IMR-90 (cell line): ENCODE data around the gene TRMT1L. TPM values are rescaled to one million over a fixed set of nuclear protein-coding genes. Genes with fewer than 3 reads are reported as not detected.

Experiments
- ATAC-seq: fragments of 200-7000 bp; cut with Tn5 transposase; 2 replicates; pipeline ENCODE4 v1.9.1; 2020; ENCODE audit warnings: low read depth, mild to moderate bottlenecking, moderate library complexity
- BruUV-seq: library from RNA; stranded (reverse); fragments of 400-500 nt; replicated peaks from 2 replicates; lab custom pipeline; 2021; lab: Mats Ljungman, UMichigan
- CTCF ChIA-PET: fragments of 300-600 bp; formaldehyde crosslinking; extraction: SDS; loops from one replicate; lab custom pipeline; 2021; ENCODE audit warnings: antibody characterized with exemption; lab: Yijun Ruan, JAX
- POLR2A ChIA-PET: fragments of 300-600 bp; sonication (Branson Sonifier 250); formaldehyde crosslinking; loops from one replicate; lab custom pipeline; 2022; ENCODE audit warnings: antibody characterized with exemption; ENCODE audit not compliant: unreplicated experiment; lab: Charles Lee
- DNase-seq: peaks from one replicate; pipeline ENCODE4 v3.0.0; 2013
- H2AFZ ChIP-seq: replicated peaks from 2 replicates; pipeline ENCODE3; 2013; ENCODE audit warnings: low read length, mild to moderate bottlenecking; ENCODE audit not compliant: poor library complexity
- H2AK5ac ChIP-seq: 2 replicates; pipeline ENCODE4 v1.6.1; 2013; ENCODE audit warnings: low read depth, low read length, inconsistent platforms
- H2AK9ac ChIP-seq: replicated peaks from 2 replicates; pipeline ENCODE3; 2013; ENCODE audit warnings: mild to moderate bottlenecking, low read depth, low read length, moderate library complexity; ENCODE audit not compliant: poor library complexity
- H2BK120ac ChIP-seq: 2 replicates; pipeline ENCODE4 v1.6.1; 2013; ENCODE audit warnings: low read depth, low read length, inconsistent platforms
- H2BK15ac ChIP-seq: 3 replicates; pipeline ENCODE4 v1.6.1; 2013; ENCODE audit warnings: low read depth, low read length, inconsistent platforms
- H2BK20ac ChIP-seq: 2 replicates; pipeline ENCODE4 v1.6.1; 2013; ENCODE audit warnings: low read depth, mild to moderate bottlenecking, inconsistent platforms, low read length, moderate library complexity
- H2BK5ac ChIP-seq: 2 replicates; pipeline ENCODE4 v1.6.1; 2013; ENCODE audit warnings: mild to moderate bottlenecking, low read depth, low read length, inconsistent platforms; ENCODE audit not compliant: poor library complexity, severe bottlenecking
- H3K14ac ChIP-seq: replicated peaks from 2 replicates; pipeline ENCODE4 v1.6.1; 2013; ENCODE audit warnings: low read depth, low read length, inconsistent platforms
- H3K18ac ChIP-seq: 2 replicates; pipeline ENCODE4 v1.6.1; 2013; ENCODE audit warnings: low read depth, low read length, control low read depth
- H3K23ac ChIP-seq: 2 replicates; pipeline ENCODE4 v1.6.1; 2013; ENCODE audit warnings: low read depth, low read length, inconsistent platforms
- H3K27ac ChIP-seq: 2 replicates; pipeline ENCODE4 v1.5.1; 2013; ENCODE audit warnings: mild to moderate bottlenecking, control low read depth, low read length; ENCODE audit not compliant: insufficient read depth
- H3K27me3 ChIP-seq: 2 replicates; pipeline ENCODE4 v1.6.1; 2013; ENCODE audit warnings: low read length; ENCODE audit not compliant: control insufficient read depth, insufficient read depth
- H3K36me3 ChIP-seq: 2 replicates; pipeline ENCODE4 v1.6.1; 2013; ENCODE audit warnings: low read length, mixed read lengths; ENCODE audit not compliant: control insufficient read depth, insufficient read depth
- H3K4ac ChIP-seq: 2 replicates; pipeline ENCODE4 v1.6.1; 2013; ENCODE audit warnings: low read depth, low read length, inconsistent platforms
- H3K4me1 ChIP-seq: 2 replicates; pipeline ENCODE4 v1.6.1; 2013; ENCODE audit warnings: low read length, mixed read lengths; ENCODE audit not compliant: control insufficient read depth, insufficient read depth
- H3K4me2 ChIP-seq: 2 replicates; pipeline ENCODE4 v1.6.1; 2013; ENCODE audit warnings: low read depth, mild to moderate bottlenecking, control low read depth, low read length, moderate library complexity
- H3K4me3 ChIP-seq: 2 replicates; pipeline ENCODE4 v1.5.1; 2013; ENCODE audit warnings: low read depth, mild to moderate bottlenecking, control low read depth, low read length, moderate library complexity; ENCODE audit not compliant: insufficient read depth
- H3K56ac ChIP-seq: 2 replicates; pipeline ENCODE4 v1.6.1; 2013; ENCODE audit warnings: low read length, inconsistent platforms; ENCODE audit not compliant: insufficient read depth; ENCODE audit errors: extremely low read depth
- H3K79me1 ChIP-seq, 2 experiments: 2 replicates each; pipeline ENCODE4 v1.6.1; 2013; ENCODE audit warnings: low read length in 2 of 2, inconsistent platforms in 1 of 2, low read depth in 1 of 2
- H3K9ac ChIP-seq: 2 replicates; pipeline ENCODE4 v1.6.1; 2013; ENCODE audit warnings: low read depth, low read length, control low read depth
- H3K9me1 ChIP-seq: 2 replicates; pipeline ENCODE4 v1.6.1; 2013; ENCODE audit warnings: low read length, inconsistent platforms; ENCODE audit not compliant: insufficient read depth
- H3K9me3 ChIP-seq: 2 replicates; pipeline ENCODE4 v1.6.1; 2013; ENCODE audit warnings: low read length; ENCODE audit not compliant: control insufficient read depth, insufficient read depth
- H4K20me1 ChIP-seq: 2 replicates; pipeline ENCODE4 v1.6.1; 2013; ENCODE audit warnings: low read length, inconsistent platforms; ENCODE audit not compliant: insufficient read depth
- H4K5ac ChIP-seq: 2 replicates; pipeline ENCODE4 v1.6.1; 2013; ENCODE audit warnings: mild to moderate bottlenecking, low read depth, low read length, control low read depth
- H4K8ac ChIP-seq, 2 experiments: 2 replicates each; pipeline ENCODE4 v1.6.1; 2013; ENCODE audit warnings: low read depth in 2 of 2, low read length in 2 of 2, control low read depth in 1 of 2, inconsistent platforms in 1 of 2
- H4K91ac ChIP-seq: 2 replicates; pipeline ENCODE4 v1.6.1; 2013; ENCODE audit warnings: low read depth, low read length, inconsistent platforms; ENCODE audit not compliant: insufficient read depth
- BHLHE40 ChIP-seq: fragments of 150-350 bp; IDR thresholded peaks from 2 replicates; pipeline ENCODE4 v1.6.1; 2016; ENCODE audit warnings: mild to moderate bottlenecking, low read depth, low read length
- MAFK ChIP-seq: IDR thresholded peaks from 2 replicates; pipeline ENCODE4 v1.6.1; 2012; ENCODE audit warnings: low read depth, low read length, improper control_type of control experiment
- MAZ ChIP-seq: IDR thresholded peaks from 2 replicates; pipeline ENCODE4 v1.6.1; 2012; ENCODE audit warnings: low read depth, mild to moderate bottlenecking, low read length, improper control_type of control experiment, moderate library complexity, borderline replicate concordance
- POLR2A ChIP-seq: IDR thresholded peaks from 2 replicates; pipeline ENCODE4 v1.6.1; 2012; ENCODE audit warnings: mild to moderate bottlenecking, low read depth, low read length
- RAD21 ChIP-seq: IDR thresholded peaks from 2 replicates; pipeline ENCODE4 v1.6.1; 2012; ENCODE audit warnings: low read length, improper control_type of control experiment
- RCOR1 ChIP-seq: IDR thresholded peaks from 2 replicates; pipeline ENCODE4 v1.6.1; 2012; ENCODE audit warnings: mild to moderate bottlenecking, low read length, improper control_type of control experiment; ENCODE audit not compliant: insufficient replicate concordance
- RFX5 ChIP-seq: IDR thresholded peaks from 2 replicates; pipeline ENCODE4 v1.8.0; 2012; ENCODE audit warnings: low read depth, mild to moderate bottlenecking, low read length, moderate library complexity
- WGBS, 2 experiments: methylation state at CpG; one replicate each; pipeline versions ENCODE4 v1.1.5 to v1.1.7; 2013; ENCODE audit warnings: missing lambda C conversion rate in 2 of 2; ENCODE audit not compliant: insufficient read length in 1 of 2; ENCODE audit errors: extremely low coverage in 2 of 2; 5-methylcytosine and 5-hydroxymethylcytosine counted together
- dilution Hi-C: fragments of 300-500 bp; cut with HindIII; formaldehyde crosslinking; loops from one replicate; pipeline ENCODE4 v1.14.3; 2018; ENCODE audit warnings: low sequenced_read_pairs; ENCODE audit not compliant: unreplicated experiment
- in situ Hi-C: fragments of 300-500 bp; cut with MboI; formaldehyde crosslinking; loops from 3 replicates; pipeline ENCODE4 v1.14.3; 2019; ENCODE audit warnings: low sequenced_read_pairs, inconsistent platforms, mixed read lengths
- intact Hi-C: fragments of 100-400 bp; cut with micrococcal nuclease; formaldehyde crosslinking; loops from 2 replicates; pipeline ENCODE4 v1.10.0; 2022
- polyA plus RNA-seq, 3 experiments: library from polyadenylated mRNA; depleted of rRNA; stranded (reverse); fragments of >200 nt; gene quantifications; 2 replicates each; pipeline ENCODE4 v1.2.3, GENCODE V29; 2012; ENCODE audit warnings: low replicate concordance in 1 of 3
- total RNA-seq: library from RNA; depleted of rRNA; stranded (reverse); fragments of >200 nt; gene quantifications from 2 replicates; pipeline ENCODE4 v1.2.3, GENCODE V29; 2012

TRMT1L gene
- total and polyA plus RNA-seq, 2 of the 4 experiments (the other 2 are of a cell fraction) = 11.0 to 21.9 TPM

- H3K14ac ChIP-seq = peak overlapping the region; percentile 98
- H3K36me3 ChIP-seq = peaks cover under 1% of the 10 kb centered on the region; the same call in 1 of the 2 replicates
- H2BK120ac ChIP-seq = peak overlapping the region; percentile 78
- H3K4me3 ChIP-seq = peak overlapping the region; percentile 70
- ChIA-PET POLR2A (no interaction called here), CTCF (interaction anchor here (0.6 kb wide), 1 partner anchor 16 kb away, joined by 4 read pairs; no protein-coding TSS in a partner anchor)
- H3K27me3 ChIP-seq = no peaks in the 10 kb centered on the region
- ATAC-seq (peak; percentile 52), DNase-seq (no peak)
- peak overlapping the region; percentile 96 for H3K4ac ChIP-seq
- peak overlapping the region; percentile 93 for H3K9ac ChIP-seq
- peaks cover 3% of the 10 kb centered on the region for H3K9me1 ChIP-seq
- H2AFZ ChIP-seq = peak overlapping the region; percentile 94
- H4K20me1 ChIP-seq = no peaks in the 10 kb centered on the region
- dilution Hi-C loops = no loop called here
- H2AK5ac ChIP-seq = peak overlapping the region; percentile 73; the same call in 1 of the 2 replicates
- peak overlapping the region; percentile 85 for H2BK5ac ChIP-seq
- no peaks in the 10 kb centered on the region for H3K9me3 ChIP-seq
- H3K27ac ChIP-seq = peak overlapping the region; percentile 90
- no peak overlapping the region; the same call in 2 of the 3 replicates for H2BK15ac ChIP-seq
- in situ Hi-C loops = loop anchor here (25.0 kb wide), 1 partner anchor 169 kb away; no protein-coding TSS in a partner anchor
- peak overlapping the region; percentile 89 for H4K91ac ChIP-seq
- H2AK9ac ChIP-seq = peak overlapping the region; percentile 95
- peak overlapping the region; percentile 91 for H3K4me2 ChIP-seq
- H3K4me1 ChIP-seq = peaks cover 2% of the 10 kb centered on the region; the same call in 1 of the 2 replicates
- no peak for TF ChIP-seq RFX5
- no peak for TF ChIP-seq MAZ
- no peak for TF ChIP-seq RAD21
- no peak for TF ChIP-seq BHLHE40
- TF ChIP-seq MAFK = no peak
- TF ChIP-seq RCOR1 = no peak
- TF ChIP-seq POLR2A = no peak
- TSS peak; percentile 74 for BruUV-seq
- H3K18ac ChIP-seq = peak overlapping the region; percentile 67; the same call in 1 of the 2 replicates
- 0% methylated on average over 25 of the region's 30 CpGs; no CpG with 5 or more reads in 1 of the 2 experiments for WGBS, 2 experiments
- H2BK20ac ChIP-seq = no peak overlapping the region
- H3K56ac ChIP-seq = peak overlapping the region; percentile 98
- intact Hi-C loops = loop anchor here (1.0 to 5.0 kb wide), 4 partner anchors 109 to 516 kb away; partner anchors contain the start of gene IVNS1ABP
- peaks cover 18 to 34% of the 10 kb centered on the region in 2 experiments for H3K79me1 ChIP-seq
- peak overlapping the region; percentile 62 for H4K5ac ChIP-seq
- peak overlapping the region; percentile 97 for H3K23ac ChIP-seq
- H4K8ac ChIP-seq = peak overlapping the region; percentile 65 to 99
These were observed 382 bp downstream of the TRMT1L start for GRCh38 chr1:185156288-185156853.
